OCI-LY7 (cell line): ENCODE measurements around the gene PIEZO2. TPM values are rescaled to one million over a fixed set of nuclear protein-coding genes. Genes with fewer than 3 reads are reported as not detected.

Experiments used
- BruUV-seq: library from RNA; stranded (reverse); fragments of 400-500 nt; replicated peaks from 2 replicates; lab custom pipeline; 2021; lab: Mats Ljungman, UMichigan
- CTCF ChIA-PET: fragments of 300-600 bp; sonication (Branson Sonifier 250); formaldehyde crosslinking; loops from one replicate; lab custom pipeline; 2022; ENCODE audit warnings: antibody characterized with exemption; ENCODE audit not compliant: unreplicated experiment; lab: Charles Lee
- POLR2A ChIA-PET: fragments of 300-600 bp; sonication (Branson Sonifier 250); formaldehyde crosslinking; loops from one replicate; lab custom pipeline; 2022; ENCODE audit warnings: antibody characterized with exemption; lab: Charles Lee
- DNase-seq: peaks from one replicate; pipeline ENCODE4 v3.0.0-alpha.2; 2015; ENCODE audit warnings: low spot score
- H2AFZ ChIP-seq: fragments of 200-600 bp; sonication (generic), shearing (Covaris generic); 2 replicates; pipeline ENCODE4 v1.6.1; 2014; ENCODE audit warnings: mild to moderate bottlenecking, antibody characterized with exemption, low read length, moderate library complexity
- H3K27ac ChIP-seq: fragments of 200-600 bp; sonication (generic); 2 replicates; pipeline ENCODE4 v1.5.1; 2014; ENCODE audit warnings: mixed run types, low read depth, mild to moderate bottlenecking, moderate library complexity, low read length, inconsistent platforms; ENCODE audit not compliant: poor library complexity, severe bottlenecking
- H3K36me3 ChIP-seq: fragments of 200-600 bp; sonication (generic); 2 replicates; pipeline ENCODE4 v1.6.1; 2014; ENCODE audit warnings: mild to moderate bottlenecking, antibody characterized with exemption, low read length, moderate library complexity, mixed read lengths; ENCODE audit not compliant: insufficient read depth
- H3K4me1 ChIP-seq: fragments of 200-600 bp; sonication (generic); 2 replicates; pipeline ENCODE4 v1.5.1; 2014; ENCODE audit warnings: mild to moderate bottlenecking, low read length; ENCODE audit not compliant: insufficient read depth, poor library complexity, severe bottlenecking
- H3K4me2 ChIP-seq: fragments of 200-600 bp; sonication (generic); 2 replicates; pipeline ENCODE4 v1.6.1; 2014; ENCODE audit warnings: mild to moderate bottlenecking, low read length
- H3K4me3 ChIP-seq: fragments of 200-600 bp; sonication (generic); 2 replicates; pipeline ENCODE4 v1.5.1; 2014; ENCODE audit warnings: mild to moderate bottlenecking, low read depth, low read length; ENCODE audit not compliant: poor library complexity, severe bottlenecking
- H3K79me2 ChIP-seq: fragments of 200-600 bp; sonication (generic); 2 replicates; pipeline ENCODE4 v1.6.1; 2016; ENCODE audit warnings: low read depth, mild to moderate bottlenecking, low read length, moderate library complexity, mixed read lengths; ENCODE audit not compliant: insufficient read depth
- H3K9me2 ChIP-seq: fragments of 200-600 bp; sonication (generic); 2 replicates; pipeline ENCODE4 v1.6.1; 2016; ENCODE audit warnings: mild to moderate bottlenecking, low read length, mixed read lengths; ENCODE audit not compliant: insufficient read depth
- H3K9me3 ChIP-seq: fragments of 200-600 bp; sonication (generic); 2 replicates; pipeline ENCODE4 v1.6.1; 2014; ENCODE audit warnings: mild to moderate bottlenecking, mixed run types, low read length, mixed read lengths
- H4K20me1 ChIP-seq: fragments of 200-600 bp; sonication (generic); 2 replicates; pipeline ENCODE4 v1.6.1; 2014; ENCODE audit warnings: mild to moderate bottlenecking, antibody characterized with exemption, low read length, moderate library complexity, mixed read lengths; ENCODE audit not compliant: insufficient read depth
- EZH2phosphoT487 ChIP-seq: fragments of 200-600 bp; sonication (generic); IDR thresholded peaks from 2 replicates; pipeline ENCODE4 v1.6.1; 2018; ENCODE audit warnings: low read depth, borderline replicate concordance, mild to moderate bottlenecking, mixed run types, antibody characterized with exemption, low read length, moderate library complexity, mixed read lengths
- intact Hi-C: fragments of 100-400 bp; cut with micrococcal nuclease; formaldehyde crosslinking; loops from one replicate; pipeline ENCODE4 v1.10.0; 2022; ENCODE audit not compliant: unreplicated experiment
- total RNA-seq, 2 experiments: library from RNA; depleted of rRNA in 1 of 2; stranded (reverse); fragments of >200 nt in 1 of 2; shearing (Covaris generic) in 1 of 2; gene quantifications; 2 replicates each; pipeline ENCODE4 v1.2.3, GENCODE V29; 2014 to 2022
- TF ChIP-seq, protein P1 (sequence below): fragments of 200-600 bp; sonication (generic); conservative IDR thresholded peaks from 2 replicates; pipeline ENCODE4 v1.5.1; 2014; ENCODE audit warnings: mild to moderate bottlenecking, antibody characterized with exemption, low read length, moderate library complexity, mixed read lengths

PIEZO2 gene
- total RNA-seq, 2 experiments from 2014 or later: 0.95 to 3.3 TPM

DNA sequence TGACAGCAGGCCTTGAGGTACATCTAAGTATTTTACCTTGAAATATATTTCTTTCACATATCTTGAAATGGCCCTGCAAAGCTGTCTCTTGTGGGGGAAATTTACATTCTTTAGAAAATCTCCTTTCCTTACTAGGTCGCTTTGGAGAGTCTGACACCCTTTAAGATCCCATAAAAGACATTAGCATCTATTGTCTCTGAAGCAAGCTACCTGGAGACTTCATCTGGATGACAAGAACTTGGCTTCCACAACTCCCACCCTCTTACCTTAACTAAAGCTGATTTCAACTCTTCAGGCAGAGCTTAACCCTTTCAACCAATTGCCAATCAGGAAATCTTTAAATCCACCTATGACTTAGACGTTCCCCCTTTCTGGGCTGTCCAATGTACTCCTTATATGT is 219.3 kb downstream of the PIEZO2 start:
- no TSS peak for BruUV-seq
- Histone ChIP-seq H3K9me3 (no peaks in the 10 kb centered on the region), H3K36me3 (no peaks in the 10 kb centered on the region), H3K4me1 (peaks cover 32% of the 10 kb centered on the region), H3K4me3 (no peak overlapping the region), H2AFZ (no peak overlapping the region; the same call in 1 of the 2 replicates), H3K79me2 (no peaks in the 10 kb centered on the region), H3K27ac (no peak overlapping the region), H3K4me2 (no peak overlapping the region), H3K9me2 (no peaks in the 10 kb centered on the region), H4K20me1 (no peaks in the 10 kb centered on the region)
- no peak for DNase-seq
- intact Hi-C loops: no loop called here
- ChIA-PET CTCF (no interaction called here), POLR2A (interaction anchor here (1.1 to 1.2 kb wide), 2 partner anchors 9 to 32 kb away, joined by 3 to 5 read pairs; no protein-coding TSS in a partner anchor)
- TF ChIP-seq, protein P1, sequence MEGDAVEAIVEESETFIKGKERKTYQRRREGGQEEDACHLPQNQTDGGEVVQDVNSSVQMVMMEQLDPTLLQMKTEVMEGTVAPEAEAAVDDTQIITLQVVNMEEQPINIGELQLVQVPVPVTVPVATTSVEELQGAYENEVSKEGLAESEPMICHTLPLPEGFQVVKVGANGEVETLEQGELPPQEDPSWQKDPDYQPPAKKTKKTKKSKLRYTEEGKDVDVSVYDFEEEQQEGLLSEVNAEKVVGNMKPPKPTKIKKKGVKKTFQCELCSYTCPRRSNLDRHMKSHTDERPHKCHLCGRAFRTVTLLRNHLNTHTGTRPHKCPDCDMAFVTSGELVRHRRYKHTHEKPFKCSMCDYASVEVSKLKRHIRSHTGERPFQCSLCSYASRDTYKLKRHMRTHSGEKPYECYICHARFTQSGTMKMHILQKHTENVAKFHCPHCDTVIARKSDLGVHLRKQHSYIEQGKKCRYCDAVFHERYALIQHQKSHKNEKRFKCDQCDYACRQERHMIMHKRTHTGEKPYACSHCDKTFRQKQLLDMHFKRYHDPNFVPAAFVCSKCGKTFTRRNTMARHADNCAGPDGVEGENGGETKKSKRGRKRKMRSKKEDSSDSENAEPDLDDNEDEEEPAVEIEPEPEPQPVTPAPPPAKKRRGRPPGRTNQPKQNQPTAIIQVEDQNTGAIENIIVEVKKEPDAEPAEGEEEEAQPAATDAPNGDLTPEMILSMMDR: no peak
- no peak for TF ChIP-seq EZH2phosphoT487

DNA sequence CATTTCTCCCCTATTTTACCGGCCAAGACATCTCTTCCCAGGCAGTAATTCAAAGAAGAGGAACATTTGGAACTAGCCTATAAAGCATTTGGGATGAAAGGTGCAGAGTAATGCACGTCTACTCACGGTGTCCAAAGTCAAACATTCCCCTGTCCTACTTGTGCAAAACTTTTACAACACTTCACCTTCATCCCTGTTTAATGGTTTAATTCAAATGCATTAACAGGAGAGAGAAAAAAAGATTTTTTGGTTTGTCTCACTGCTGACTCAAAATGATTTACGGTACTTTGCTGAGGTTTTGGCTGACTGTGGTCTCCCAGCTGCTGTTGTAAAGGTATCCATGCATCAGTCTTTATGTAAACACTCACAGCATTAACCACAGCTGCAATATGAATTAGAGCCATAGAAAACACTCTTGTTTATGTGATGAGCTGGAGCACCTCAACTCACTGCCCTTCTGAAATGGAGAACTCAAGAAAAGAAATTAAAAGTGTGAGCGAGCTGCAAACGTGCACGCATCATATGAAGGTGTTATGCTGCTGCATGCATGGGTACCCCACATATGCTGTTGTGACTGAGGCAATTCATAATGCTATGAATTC is 220.5 kb downstream of the PIEZO2 start:
- DNase-seq: peak; percentile 16
- BruUV-seq: no TSS peak
- Histone ChIP-seq H3K9me2 (no peaks in the 10 kb centered on the region), H3K27ac (no peak overlapping the region), H3K4me1 (peaks cover 32% of the 10 kb centered on the region), H3K9me3 (no peaks in the 10 kb centered on the region), H3K36me3 (no peaks in the 10 kb centered on the region), H3K4me2 (peak overlapping the region; percentile 44; the same call in 1 of the 2 replicates), H2AFZ (peak overlapping the region; percentile 16; the same call in 1 of the 2 replicates), H3K4me3 (no peak overlapping the region), H3K79me2 (no peaks in the 10 kb centered on the region), H4K20me1 (no peaks in the 10 kb centered on the region)
- TF ChIP-seq EZH2phosphoT487: no peak
- TF ChIP-seq, protein P1: no peak
- ChIA-PET POLR2A (interaction anchor here (1.1 kb wide), 1 partner anchor 29 kb away, joined by 3 read pairs; no protein-coding TSS in a partner anchor), CTCF (no interaction called here)
- intact Hi-C loops: no loop called here
